Esophagus squamous epithelium (tissue), 5 donors: Measurements from ENCODE around the gene POLR2H. TPM values are rescaled to one million over a fixed set of nuclear protein-coding genes. Genes with fewer than 3 reads are reported as not detected.
A peak's percentile ranks its signal among the peaks of the same experiment; 100 is the strongest.

Source experiments
- DNase-seq: peaks from one replicate; lab custom pipeline; 2025; lab: John Stamatoyannopoulos, UW
- H3K27ac ChIP-seq, 4 donors: fragments of 200-600 bp; sonication (generic); one replicate each; pipeline ENCODE4 v1.5.1; 2016 to 2019; ENCODE audit warnings: mild to moderate bottlenecking in 1 of 4
- H3K27me3 ChIP-seq, 4 donors: fragments of 200-600 bp; sonication (generic); 1 replicate in 3 of 4; 2 replicates in 1 of 4; pipeline versions ENCODE4 v1.5.1 to v1.6.0; 2017 to 2021; ENCODE audit warnings: antibody characterized with exemption in 1 of 4
- H3K36me3 ChIP-seq, 3 donors: fragments of 200-600 bp; sonication (generic); one replicate each; pipeline ENCODE4 v1.5.1; 2016 to 2019
- H3K4me1 ChIP-seq, 3 donors: fragments of 200-600 bp; sonication (generic); one replicate each; pipeline ENCODE4 v1.5.1; 2017 to 2019
- H3K4me3 ChIP-seq, 4 donors: fragments of 200-600 bp; sonication (generic); 1 replicate in 3 of 4; 2 replicates in 1 of 4; pipeline ENCODE4 v1.5.1; 2016 to 2019; ENCODE audit warnings: mild to moderate bottlenecking in 2 of 4, moderate library complexity in 1 of 4
- H3K9me3 ChIP-seq, 3 donors: fragments of 200-600 bp; sonication (generic); one replicate each; pipeline ENCODE4 v1.5.1; 2016 to 2019
- POLR2A ChIP-seq, 4 donors: fragments of 450-650 bp; IDR thresholded peaks; one replicate each; pipeline ENCODE4 v1.6.1; 2017; ENCODE audit warnings: antibody characterized with exemption in 4 of 4, mild to moderate bottlenecking in 4 of 4, moderate library complexity in 3 of 4
- WGBS, 2 donors: methylation state at CpG; one replicate each; pipeline ENCODE4 v1.1.5; 2018; 5-methylcytosine and 5-hydroxymethylcytosine counted together
- intact Hi-C: fragments of 100-400 bp; cut with DNase I; formaldehyde crosslinking; loops from one replicate; pipeline ENCODE4 v1.15.0; 2022
- total RNA-seq, 4 donors: library from RNA; depleted of rRNA; stranded (reverse); fragments of >200 nt; gene quantifications; one replicate each; pipeline ENCODE4 v1.1.0, GENCODE V29; 2016
- TF ChIP-seq, protein P1 (sequence below), 6 experiments: fragments of 450-650 bp in 4 of 6; fragments of 200-600 bp in 2 of 6; sonication (generic) in 2 of 6; IDR thresholded peaks; one replicate each; pipeline ENCODE4 v1.5.1; 2016 to 2019; ENCODE audit warnings: antibody characterized with exemption in 6 of 6, mild to moderate bottlenecking in 4 of 6, moderate library complexity in 4 of 6
- donor health status: DM: yes; HTN: yes; CAD: no.

POLR2H gene
- total RNA-seq, 4 donors from 2014 or later = 49.5 to 98.5 (median 64.9) TPM

DNA sequence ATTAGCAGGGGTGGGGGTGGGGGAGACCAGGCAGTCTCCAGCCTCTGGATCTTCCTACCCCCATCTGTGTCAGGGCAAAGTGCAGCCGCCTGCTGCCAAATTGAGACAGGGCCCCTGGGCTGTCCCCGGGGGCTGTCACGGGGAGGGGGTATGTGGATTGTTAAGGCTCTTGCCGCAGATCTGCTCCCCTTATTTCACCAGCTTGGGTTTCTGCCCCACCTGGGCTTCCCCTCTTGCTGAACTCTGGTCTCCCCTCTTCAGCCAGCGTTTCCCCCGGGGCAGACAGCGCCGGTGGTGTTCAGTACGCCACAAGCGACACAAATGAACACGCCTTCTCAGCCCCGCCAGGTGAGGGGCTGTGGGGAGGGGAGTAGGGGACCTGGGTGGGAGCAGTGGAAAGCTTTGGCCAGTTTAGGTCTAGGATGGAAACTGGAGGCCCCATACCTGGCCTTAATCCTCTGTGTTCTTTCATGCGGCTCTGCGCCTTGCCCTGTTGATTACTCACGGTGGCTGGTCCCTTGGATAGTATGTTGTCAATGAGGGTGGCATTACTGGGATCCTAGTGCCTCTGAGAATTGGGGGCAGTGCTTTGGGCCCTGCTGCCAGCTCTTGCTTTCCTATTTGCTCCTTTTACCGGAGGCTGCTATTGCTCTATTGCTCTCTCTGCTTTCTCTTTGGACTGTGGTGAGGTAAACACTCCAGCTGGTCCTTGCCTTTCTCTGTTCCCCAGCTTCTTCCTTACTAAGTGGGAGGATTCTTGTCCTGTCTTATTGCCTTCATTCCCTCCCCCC is 45.4 kb upstream of the POLR2H start:
- Histone ChIP-seq H3K27me3 (no peaks in the 10 kb centered on the region), H3K4me3 (peak overlapping the region; percentile 70 to 94 (median 81)), H3K4me1 (peaks cover 30 to 65% (median 47%) of the 10 kb centered on the region in 3 donors), H3K36me3 (peaks cover 7 to 36% (median 19%) of the 10 kb centered on the region in 3 donors), H3K9me3 (no peaks in the 10 kb centered on the region), H3K27ac (peak overlapping the region; percentile 99 to 100 (median 100))
- WGBS, 2 donors = 13 to 16% methylated on average over 4 to 11 of the region's 16 CpGs
- DNase-seq = no peak
- TF ChIP-seq, protein P1, sequence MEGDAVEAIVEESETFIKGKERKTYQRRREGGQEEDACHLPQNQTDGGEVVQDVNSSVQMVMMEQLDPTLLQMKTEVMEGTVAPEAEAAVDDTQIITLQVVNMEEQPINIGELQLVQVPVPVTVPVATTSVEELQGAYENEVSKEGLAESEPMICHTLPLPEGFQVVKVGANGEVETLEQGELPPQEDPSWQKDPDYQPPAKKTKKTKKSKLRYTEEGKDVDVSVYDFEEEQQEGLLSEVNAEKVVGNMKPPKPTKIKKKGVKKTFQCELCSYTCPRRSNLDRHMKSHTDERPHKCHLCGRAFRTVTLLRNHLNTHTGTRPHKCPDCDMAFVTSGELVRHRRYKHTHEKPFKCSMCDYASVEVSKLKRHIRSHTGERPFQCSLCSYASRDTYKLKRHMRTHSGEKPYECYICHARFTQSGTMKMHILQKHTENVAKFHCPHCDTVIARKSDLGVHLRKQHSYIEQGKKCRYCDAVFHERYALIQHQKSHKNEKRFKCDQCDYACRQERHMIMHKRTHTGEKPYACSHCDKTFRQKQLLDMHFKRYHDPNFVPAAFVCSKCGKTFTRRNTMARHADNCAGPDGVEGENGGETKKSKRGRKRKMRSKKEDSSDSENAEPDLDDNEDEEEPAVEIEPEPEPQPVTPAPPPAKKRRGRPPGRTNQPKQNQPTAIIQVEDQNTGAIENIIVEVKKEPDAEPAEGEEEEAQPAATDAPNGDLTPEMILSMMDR (IDR thresholded peaks at IDR 0.05) = peak in 1 of 6 experiments; percentile 4
- TF ChIP-seq POLR2A (IDR thresholded peaks at IDR 0.05) = no peak
- intact Hi-C loops = no loop called here

DNA sequence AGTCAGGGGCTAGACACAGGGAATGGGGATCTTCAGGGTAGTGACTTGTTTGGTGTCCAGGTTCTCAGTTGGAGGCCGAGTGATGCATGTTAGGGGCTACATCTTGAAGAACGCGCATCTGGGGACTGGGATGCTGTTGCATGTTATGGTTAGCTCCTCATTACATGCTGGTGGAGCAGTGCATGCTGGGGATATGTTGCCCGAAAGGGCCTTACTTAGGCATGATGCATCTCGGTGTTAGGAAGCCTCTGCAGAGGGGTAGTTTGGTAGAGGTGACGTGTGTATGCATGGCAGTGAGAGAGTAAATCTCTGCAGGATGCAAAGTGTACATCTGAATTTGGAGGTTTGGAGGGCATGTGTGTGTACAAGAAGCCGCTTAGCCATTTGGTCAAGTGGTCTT is 44.7 kb upstream of the POLR2H start:
- H3K36me3 ChIP-seq = peaks cover 15 to 44% (median 26%) of the 10 kb centered on the region in 3 donors
- H3K9me3 ChIP-seq = no peaks in the 10 kb centered on the region
- H3K27ac ChIP-seq = peak overlapping the region; percentile 99 to 100 (median 100)
- peaks cover 36 to 72% (median 52%) of the 10 kb centered on the region in 3 donors for H3K4me1 ChIP-seq
- H3K4me3 ChIP-seq = peak overlapping the region; percentile 70 to 94 (median 81)
- no peaks in the 10 kb centered on the region for H3K27me3 ChIP-seq
- no peak for DNase-seq
- TF ChIP-seq, protein P1 (IDR thresholded peaks at IDR 0.05) = no peak
- TF ChIP-seq POLR2A (IDR thresholded peaks at IDR 0.05) = no peak
- 61 to 71% methylated on average over 7 of the region's 7 CpGs for WGBS, 2 donors
- intact Hi-C loops = no loop called here

DNA sequence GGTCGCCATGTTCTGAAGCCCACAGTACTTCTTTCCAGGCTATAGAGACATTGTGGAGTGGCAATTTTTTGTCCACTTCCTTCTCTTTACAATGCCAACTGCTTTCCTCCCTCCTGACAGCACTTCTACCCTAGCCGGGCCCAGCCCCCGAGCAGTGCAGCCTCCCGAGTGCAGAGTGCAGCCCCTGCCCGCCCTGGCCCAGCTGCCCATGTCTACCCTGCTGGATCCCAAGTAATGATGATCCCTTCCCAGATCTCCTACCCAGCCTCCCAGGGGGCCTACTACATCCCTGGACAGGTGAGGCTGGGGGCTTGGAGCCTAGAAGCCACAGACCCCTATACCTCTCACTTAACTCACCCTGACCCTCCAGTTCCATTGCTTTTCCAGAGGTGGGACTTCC is 44.3 kb upstream of the POLR2H start:
- intact Hi-C loops = no loop called here
- Histone ChIP-seq H3K4me1 (peaks cover 36 to 76% (median 55%) of the 10 kb centered on the region in 3 donors), H3K4me3 (peak overlapping the region in 2 of 4 donors; percentile 70 to 94), H3K27me3 (no peaks in the 10 kb centered on the region), H3K36me3 (peaks cover 19 to 48% (median 30%) of the 10 kb centered on the region in 3 donors), H3K27ac (peak overlapping the region; percentile 10 to 100 (median 96)), H3K9me3 (no peaks in the 10 kb centered on the region)
- TF ChIP-seq, protein P1 (IDR thresholded peaks at IDR 0.05) = no peak
- no peak for TF ChIP-seq POLR2A (IDR thresholded peaks at IDR 0.05)
- no peak for DNase-seq
- 34% methylated on average over 5 of the region's 5 CpGs; no CpG with 5 or more reads in 1 of the 2 donors for WGBS, 2 donors

DNA sequence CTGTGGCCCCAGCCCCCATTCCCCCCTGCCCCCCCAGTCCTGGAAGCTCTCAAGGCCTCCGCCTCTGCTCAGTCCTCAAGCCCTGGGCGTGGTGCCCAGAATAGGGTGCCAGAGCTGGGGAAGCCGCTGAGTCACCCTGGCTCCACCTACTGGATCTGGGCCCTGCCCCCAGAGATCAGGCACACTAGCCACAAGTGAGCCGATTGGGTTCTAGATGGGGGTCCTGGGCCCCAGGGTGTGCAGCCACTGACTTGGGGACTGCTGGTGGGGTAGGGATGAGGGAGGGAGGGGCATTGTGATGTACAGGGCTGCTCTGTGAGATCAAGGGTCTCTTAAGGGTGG is 41.4 kb upstream of the POLR2H start:
- Histone ChIP-seq H3K4me3 (peak overlapping the region; percentile 23 to 64 (median 50)), H3K27me3 (no peaks in the 10 kb centered on the region), H3K36me3 (peaks cover 46 to 76% (median 59%) of the 10 kb centered on the region in 3 donors), H3K9me3 (no peaks in the 10 kb centered on the region), H3K27ac (peak overlapping the region; percentile 92 to 100 (median 98)), H3K4me1 (peaks cover 36 to 74% (median 55%) of the 10 kb centered on the region in 3 donors)
- no peak for TF ChIP-seq POLR2A (IDR thresholded peaks at IDR 0.05)
- TF ChIP-seq, protein P1 (IDR thresholded peaks at IDR 0.05) = no peak
- intact Hi-C loops = no loop called here
- WGBS, 2 donors = 0% methylated on average over 1 of the region's 4 CpGs; no CpG with 5 or more reads in 1 of the 2 donors
- peak; percentile 55 for DNase-seq

DNA sequence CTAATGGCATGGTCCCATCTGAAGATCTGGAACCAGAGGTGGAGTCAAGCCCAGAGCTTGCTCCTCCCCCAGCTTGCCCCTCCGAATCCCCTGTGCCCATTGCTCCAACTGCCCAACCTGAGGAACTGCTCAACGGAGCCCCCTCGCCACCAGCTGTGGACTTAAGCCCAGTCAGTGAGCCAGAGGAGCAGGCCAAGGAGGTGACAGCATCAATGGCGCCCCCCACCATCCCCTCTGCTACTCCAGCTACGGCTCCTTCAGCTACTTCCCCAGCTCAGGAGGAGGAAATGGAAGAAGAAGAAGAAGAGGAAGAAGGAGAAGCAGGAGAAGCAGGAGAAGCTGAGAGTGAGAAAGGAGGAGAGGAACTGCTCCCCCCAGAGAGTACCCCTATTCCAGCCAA is 39.8 kb upstream of the POLR2H start:
- Histone ChIP-seq H3K4me3 (no peak overlapping the region), H3K27ac (peak overlapping the region in 2 of 4 donors; percentile 55 to 100), H3K36me3 (peaks cover 62 to 86% (median 74%) of the 10 kb centered on the region in 3 donors), H3K4me1 (peaks cover 30 to 60% (median 46%) of the 10 kb centered on the region in 3 donors), H3K9me3 (no peaks in the 10 kb centered on the region), H3K27me3 (no peaks in the 10 kb centered on the region)
- 100% methylated on average over 2 of the region's 5 CpGs for WGBS, 2 donors
- DNase-seq = no peak
- TF ChIP-seq POLR2A (IDR thresholded peaks at IDR 0.05) = no peak
- TF ChIP-seq, protein P1 (IDR thresholded peaks at IDR 0.05) = no peak
- intact Hi-C loops = no loop called here
